ENCODE measurements around the gene CNIH3.
A peak's percentile ranks its signal among the peaks of the same experiment; 100 is the strongest.

The CNIH3 gene

DNA sequence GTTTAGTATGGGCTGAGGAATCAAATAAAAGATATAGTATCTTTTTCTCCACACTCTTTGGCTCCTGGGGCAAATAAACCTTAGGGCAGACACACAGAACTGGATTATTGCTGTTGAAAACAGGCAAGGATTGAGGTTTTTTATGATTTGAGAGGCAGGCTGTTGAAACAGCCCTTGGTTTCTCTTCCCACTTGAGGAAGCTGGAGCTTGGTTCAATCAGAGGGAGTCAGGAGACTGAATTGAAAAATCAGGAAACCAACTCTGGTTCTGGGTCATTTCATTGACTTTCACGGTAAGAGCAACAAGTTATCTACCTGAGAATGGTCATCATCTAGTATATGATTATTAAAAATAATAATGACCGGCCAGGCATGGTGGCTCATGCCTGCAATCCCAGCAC is 108.4 kb downstream of the CNIH3 start:
- no peak for DNase-seq

- no peak for DNase-seq
Measured at GRCh38 chr1:224726441-224727182, 110.5 kb downstream of the CNIH3 start.

DNA sequence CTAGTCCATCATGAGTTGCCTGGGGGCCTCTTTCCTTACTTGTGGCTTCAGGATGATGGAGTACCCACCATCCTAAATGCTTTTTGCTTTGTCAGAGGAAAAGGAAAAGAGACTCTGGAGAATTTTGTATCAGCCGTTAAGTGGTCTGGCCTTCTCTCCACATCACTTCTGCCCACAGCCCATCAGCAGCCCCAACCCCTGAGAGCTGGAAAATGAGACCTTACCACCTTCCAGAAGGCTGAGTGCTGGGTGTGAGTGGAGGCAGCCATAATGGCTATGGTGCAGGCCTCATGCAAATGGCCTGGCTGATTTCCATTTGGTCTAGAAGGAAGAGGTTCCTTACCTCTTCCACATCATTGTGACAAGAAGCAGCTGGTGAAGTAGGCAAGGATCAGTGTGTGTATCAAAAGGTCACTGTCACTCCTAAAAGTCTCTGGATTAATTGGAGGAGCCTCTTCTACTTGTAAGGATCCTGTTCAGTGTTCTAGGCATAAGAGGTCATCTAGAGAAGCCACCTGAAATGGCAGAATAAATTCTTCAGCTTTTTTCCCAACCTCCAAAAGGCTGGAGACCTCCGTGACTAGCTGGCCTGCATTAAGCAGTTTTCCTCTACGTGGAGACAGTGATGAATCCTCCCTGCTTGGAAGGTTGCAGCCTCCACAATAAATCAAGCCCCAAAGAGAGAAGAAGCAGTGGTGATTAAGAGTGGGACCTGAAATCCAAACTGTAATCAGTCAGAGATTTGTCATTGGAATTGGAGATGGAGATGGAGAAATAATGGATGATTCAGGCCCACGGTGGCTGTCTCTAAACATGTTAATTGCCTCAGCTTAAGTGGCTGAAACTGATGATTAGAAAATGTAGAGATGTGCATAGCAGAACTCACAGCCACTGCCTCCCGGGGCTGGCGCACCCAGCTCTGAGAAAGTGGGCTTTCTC is 111.5 kb downstream of the CNIH3 start:
- no peak for DNase-seq

GRCh38 chr1:224730540-224730939 is 114.4 kb downstream of the CNIH3 start:
- no peak for DNase-seq

GRCh38 chr1:224730965-224731364 is 114.8 kb downstream of the CNIH3 start:
- no peak for DNase-seq

DNA sequence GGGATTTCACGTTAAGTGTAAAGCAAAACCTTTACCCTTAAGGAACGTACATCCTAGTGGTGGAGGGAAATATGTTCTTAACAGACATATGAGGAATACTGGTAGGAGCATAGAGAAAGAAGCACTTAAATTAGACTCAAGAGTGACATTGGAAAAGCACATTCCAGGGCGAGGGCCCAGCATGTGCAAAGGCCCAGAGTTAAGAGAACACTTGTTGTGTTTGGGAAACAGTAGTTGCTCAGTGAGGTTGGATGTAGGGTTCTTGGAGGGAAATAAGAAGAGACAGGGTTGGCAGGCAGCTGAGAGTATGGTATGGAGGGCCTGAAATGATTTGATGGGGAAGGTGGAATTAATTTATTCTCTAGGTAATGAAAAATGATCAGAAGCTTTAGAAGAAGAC is 115.5 kb downstream of the CNIH3 start:
- DNase-seq, result no peak

DNA sequence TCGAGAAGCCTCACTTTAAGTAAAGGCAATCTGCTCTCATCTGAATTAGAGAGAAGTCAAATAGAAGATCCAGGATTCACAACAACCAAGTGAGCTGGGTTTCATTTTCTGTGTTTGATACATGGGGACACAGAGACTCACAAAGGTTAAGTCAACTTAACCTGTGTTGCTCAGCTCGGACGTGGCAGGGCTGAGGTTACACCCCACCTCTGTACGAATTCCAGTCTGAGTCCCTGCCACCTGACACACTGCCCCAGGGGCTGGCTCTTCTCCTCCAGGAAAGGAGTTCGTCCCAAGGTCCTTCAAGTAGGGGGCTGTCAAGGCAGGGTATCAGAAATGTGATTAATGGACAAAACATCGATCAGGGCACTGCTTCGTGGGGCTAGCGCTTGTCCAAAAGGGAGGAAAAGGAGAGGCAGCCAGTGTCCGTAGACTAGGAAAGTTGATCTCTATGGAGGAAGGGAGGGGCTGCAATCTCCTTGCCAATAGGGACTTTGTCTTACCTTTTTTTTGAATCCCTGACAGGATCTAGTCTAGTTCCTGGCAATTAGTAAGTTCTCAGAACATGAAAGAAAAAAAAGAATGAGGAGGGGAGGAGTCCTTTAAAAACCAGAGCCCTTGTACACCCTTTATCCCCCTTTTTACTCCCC is 116.4 kb downstream of the CNIH3 start:
- no peak for DNase-seq

DNA sequence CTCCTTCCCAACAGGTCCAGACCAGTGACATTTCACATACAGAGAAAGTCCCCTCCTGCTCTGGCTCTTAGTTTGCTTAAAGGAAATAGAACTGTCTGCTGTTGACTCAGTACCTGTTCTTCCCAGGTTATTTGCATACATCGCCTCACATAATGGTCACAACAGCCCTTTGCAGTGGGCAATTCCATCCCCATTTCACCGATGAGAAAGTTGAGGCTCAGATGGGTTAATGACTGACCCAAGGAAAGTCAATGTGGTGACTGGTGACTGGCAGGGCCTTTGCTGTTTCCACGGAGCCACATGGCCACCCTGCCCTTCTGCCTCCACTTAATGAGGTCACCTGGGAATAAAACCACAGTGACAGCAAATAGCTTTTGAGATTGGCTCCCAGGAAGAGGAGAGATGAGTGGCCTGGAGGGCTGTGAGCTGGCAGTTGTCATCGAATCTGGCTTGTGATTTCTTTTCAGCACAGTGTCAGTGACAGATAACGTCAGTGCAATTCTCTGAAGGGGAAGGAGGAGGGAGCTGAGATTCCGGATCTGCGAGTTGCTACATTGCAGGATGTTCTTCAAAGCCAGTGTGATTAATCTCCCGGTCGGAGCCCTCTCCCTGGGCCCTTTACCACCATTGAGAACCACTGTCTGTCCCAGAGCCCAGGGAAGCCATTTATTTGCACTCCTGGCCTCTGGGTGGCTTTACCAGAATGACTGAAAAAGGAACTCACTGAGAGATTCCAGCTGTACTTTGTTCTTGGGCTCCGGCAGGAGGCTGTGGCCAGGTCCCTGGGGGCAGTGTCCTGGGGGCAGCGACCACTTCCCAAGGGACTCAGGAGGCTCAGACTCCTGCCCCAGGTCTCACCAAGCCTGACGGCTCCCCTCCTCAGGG is 117.2 kb downstream of the CNIH3 start:
- peak; percentile 26 to 73 (median 42) for DNase-seq

DNA sequence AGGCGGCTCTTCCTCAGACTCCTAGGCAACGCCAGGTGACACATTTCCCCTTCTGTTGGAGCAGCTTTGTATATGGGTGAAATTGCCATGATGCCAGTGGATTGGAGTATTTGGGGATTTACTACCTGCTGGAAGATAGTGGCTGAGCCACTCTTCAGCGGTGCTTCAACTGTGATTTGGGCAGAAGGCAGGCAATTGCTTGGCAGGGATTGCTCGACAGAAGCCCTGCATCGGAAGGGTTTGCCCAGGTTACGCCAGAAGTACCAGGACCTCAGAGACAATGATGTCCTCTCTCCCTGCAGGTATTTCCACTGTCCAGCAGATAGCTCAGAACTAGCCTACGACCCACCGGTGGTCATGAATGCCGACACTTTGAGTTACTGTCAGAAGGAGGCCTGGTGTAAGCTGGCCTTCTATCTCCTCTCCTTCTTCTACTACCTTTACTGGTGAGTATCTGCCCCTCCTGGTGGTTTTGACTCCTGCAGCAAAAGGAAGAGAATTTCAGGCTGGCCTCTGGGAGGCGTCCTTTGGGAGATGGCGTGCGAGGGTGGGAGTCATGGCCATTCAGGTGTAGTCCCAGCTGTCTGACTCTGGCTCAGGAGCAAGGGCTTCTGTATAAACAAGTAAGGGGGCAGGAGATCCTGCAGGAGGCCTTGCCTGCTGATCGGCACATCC is 118.3 kb downstream of the CNIH3 start:
- no peak for DNase-seq

- no peak for DNase-seq
Measured at GRCh38 chr1:224735159-224735558, 119.0 kb downstream of the CNIH3 start.

DNA sequence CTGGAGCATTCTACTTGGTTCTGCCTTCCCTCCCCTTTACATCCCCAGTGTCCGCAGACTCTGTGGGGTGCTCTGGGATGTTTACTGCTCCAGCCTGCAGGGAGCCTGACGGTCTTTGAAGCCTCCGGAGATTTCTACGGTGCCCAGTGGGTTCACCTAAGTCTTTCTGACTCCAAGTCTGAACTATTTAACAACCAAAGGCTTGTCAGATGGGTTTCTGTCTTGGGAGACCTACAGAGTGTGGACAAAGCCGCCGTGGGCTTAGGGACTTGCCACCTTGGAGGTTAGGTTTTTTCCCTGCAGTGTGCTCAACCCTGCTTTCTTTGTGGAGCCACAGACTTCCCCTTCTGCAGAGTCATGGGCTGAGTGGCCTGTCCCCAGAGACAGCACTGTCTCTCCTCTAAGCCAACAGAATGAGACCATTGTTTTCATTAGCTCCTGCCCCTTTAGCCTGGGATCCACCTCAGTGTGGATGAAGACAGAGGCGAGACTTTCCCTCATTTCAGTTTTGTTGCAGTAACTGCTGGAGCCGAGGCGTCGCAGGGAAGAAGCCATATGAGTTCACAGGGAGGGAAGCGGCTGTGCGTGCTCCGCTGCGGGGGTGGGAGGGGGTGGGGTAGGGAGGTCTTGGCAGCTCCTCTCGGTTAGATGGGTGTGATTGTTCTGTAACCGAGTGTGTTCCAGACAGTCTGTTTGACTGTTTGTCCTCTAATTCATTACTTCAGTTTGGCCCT is 120.7 kb downstream of the CNIH3 start:
- no peak for DNase-seq

DNA sequence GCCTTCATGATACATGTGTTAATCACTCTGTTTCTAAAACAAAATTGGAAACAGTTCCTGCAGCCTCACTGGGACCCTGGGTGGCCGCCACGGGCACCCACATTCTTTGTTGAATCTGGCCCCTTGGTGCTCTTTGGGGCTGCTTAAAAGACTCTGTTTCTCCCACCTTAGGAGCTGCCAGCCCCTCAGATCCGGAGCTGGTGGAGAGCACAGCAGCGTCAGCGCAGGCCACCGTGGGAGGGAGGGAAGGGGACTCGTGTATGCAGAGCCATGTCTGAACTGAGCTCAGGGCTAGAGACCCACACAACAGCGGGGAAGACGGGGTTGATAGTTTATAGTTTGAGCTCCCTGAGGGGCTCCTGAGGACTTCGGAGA is 121.2 kb downstream of the CNIH3 start:
- no peak for DNase-seq

GRCh38 chr1:224739303-224739996 is 123.3 kb downstream of the CNIH3 start:
- DNase-seq, result no peak

DNA sequence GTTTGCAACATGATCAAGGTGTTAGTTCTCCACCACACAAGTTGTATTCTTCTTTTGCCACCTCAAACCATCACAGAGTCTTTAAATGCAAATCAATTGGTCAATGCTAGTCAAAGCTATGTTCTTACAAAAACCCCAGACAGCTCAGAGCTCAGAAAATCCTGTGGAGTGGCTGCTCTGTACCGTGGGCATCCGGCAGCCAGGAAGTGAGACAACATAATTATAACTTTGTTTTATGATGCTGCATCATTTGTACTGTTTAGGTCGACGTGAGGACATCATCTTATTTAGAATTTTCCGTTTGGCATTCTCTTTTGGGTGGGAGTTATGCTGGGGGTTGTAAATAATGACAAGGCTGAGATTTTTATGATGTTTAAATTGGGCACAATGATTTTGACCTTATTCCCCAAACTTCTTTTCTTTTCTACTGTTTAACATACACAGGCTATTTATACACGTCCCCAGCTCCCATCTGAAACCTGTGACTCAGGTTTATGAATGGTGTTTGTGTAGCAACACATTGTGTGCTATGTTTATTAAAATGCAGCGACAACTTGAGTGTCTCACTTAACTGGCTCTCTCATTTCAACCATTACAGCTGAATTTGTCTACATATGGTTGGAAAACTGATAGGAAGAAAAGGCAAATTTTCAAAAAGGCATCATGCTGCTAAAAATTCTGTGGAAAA is 124.0 kb downstream of the CNIH3 start:
- DNase-seq, result peak in 1 of 3 experiments; percentile 24

DNA sequence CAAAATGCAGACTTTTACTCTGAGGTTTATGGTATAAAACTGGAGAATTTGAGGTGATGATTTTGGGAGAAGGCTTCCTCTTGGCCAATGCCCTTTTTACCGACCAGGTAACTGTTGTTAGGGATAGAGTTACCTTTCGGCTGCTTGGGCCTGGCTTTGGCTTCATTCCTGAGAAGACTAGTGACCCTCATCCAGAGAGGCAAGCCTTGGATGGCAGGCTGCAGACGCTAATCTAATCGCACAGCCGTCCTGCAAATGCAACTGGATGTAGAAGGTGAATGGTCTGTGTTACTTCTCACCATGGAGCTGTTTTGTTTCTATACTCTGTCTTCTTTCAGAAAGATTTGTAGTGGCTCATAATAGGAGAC is 124.6 kb downstream of the CNIH3 start:
- DNase-seq, result no peak

DNA sequence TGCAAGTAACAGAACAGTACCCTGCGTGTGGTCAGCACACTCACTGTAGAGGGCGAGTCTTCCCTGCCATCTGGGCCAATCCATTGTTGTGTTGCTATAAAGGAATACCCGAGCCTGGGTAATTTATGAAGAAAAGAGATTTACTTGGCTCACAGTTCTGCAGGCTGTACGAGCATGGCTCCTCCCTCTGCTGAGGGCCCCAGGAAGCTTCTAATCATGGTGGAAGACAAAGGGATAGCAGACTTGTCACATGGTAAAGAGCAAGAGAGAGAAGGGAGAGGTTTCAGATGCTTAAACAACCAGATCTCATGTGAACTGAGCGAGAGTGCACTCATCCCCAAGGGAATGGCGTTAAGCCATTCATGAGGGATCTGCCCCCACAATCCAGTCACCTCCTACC is 126.2 kb downstream of the CNIH3 start:
- no peak for DNase-seq

DNA sequence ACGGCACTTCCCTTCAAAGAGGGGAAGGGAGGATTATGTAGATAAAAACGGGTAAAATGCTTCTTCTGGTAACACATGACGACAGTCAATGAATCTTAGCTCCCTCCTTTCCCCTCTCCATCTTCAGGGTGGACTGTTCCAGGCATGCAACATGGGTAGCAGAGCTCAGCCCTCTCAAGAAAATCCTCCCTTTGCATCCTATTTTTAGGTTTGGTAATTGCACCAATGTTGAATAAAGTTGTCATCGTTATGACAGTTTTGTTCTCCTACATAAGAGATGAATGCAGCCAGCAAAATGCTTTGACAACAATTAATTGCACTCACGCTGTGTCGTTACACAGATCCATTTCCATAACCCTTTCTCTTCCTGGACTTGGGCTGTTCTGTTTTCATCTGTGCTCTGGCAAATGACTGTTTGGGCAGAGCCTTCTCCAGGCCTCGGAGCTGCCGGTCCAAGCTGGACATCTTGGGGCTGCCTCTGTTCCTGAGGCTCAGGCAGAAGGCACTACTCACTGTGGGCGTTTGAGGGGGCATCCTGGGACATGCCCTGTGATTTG is 127.6 kb downstream of the CNIH3 start:
- DNase-seq, result peak in 2 of 3 experiments; percentile 62 to 88

GRCh38 chr1:224744521-224744920 is 128.4 kb downstream of the CNIH3 start:
- no peak for DNase-seq

GRCh38 chr1:224745394-224745793 is 129.3 kb downstream of the CNIH3 start:
- peak in 1 of 3 experiments; percentile 17 for DNase-seq

DNA sequence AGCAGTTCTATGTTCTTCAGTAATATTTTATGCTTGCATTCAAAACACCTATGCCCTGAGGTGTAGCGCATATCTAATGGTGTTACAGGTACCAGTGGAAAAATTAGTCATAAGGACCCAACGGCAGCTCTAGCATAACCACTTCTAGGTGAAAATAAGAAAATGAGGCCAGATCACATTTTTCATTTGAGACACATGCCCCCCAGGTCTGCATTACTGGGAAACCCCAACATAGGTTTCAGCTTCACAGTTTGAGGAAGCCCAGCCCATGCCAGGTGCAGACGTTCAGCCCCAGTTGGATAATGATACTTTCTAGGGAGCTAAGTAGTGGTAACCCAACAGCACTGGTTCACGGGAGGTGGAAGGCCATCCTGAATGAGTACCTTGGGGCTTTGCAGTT is 129.8 kb downstream of the CNIH3 start:
- DNase-seq, result no peak

Data from NCI-H1417 (cell line).